ENCODE results near the gene ZMYND8.
"Not testable (repeated sequence)": the region's sequence is repeated elsewhere in the genome, so short reads cannot be mapped to it uniquely, and the experiment has no call there.

Gene ZMYND8

DNA sequence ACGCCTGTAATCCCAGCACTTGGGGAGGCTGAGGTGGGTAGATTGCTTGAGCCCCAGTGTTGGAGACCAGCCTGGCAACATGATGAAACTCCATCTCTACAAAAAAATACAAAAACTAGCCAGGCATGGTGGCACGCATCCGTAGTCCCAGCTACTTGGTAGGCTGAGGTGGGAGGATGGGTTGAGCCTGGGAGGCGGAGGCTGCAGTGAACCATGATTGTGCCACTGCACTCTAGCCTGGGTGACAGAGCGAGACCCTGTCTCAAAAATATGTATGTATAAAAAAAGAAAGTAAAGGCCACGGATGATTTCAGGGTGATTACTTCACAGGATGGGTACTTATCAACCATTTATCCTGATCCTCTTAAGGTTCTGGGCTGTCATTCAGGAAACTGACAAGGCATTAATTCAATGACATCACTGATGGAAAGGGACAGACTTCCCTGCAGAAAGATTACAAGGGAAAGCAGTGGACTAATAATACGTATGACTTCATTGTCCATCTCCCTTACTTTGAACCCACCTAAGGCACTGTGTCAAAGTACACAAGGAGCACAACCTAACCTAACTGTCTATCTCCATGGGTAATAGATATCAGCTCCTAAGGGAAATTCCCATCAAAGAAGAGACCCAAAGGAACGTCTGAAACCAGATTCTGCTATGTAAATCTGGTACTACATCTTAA is 61.2 kb downstream of the ZMYND8 start:
- no peak for TF ChIP-seq CTCF (IDR thresholded peaks at IDR 0.05; ENCODE audit: low read depth, low read length, missing control alignments)
- DNase-seq (ENCODE audit: low read depth): no peak
- H3K4me3 ChIP-seq (ENCODE audit: low read depth, low read length): no peak overlapping the region

- no peak for DNase-seq (ENCODE audit: low read depth)
- H3K4me3 ChIP-seq (ENCODE audit: low read depth, low read length): no peak overlapping the region
- no peak for TF ChIP-seq CTCF (IDR thresholded peaks at IDR 0.05; ENCODE audit: low read depth, low read length, missing control alignments)
These were observed 62.9 kb downstream of the ZMYND8 start for GRCh38 chr20:47293631-47294030.

DNA sequence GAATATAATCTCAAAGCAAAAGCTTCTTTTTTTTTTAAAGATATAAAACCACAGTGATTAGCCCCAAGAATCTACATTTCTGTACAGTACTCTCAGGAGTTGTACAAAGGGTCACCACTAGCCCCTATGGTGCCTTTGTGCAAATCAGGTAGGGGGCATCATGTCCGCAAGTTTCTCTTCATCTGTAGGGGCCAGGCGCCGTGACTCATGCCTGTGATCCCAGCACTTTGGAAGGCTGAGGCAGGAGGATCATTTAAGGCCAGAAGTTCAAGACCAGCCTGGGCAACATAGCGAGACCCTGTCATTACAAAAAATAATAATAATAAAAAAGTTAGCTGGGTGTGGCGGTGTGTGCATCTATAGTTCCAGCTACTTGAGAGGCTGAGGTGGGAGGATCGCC is 63.9 kb downstream of the ZMYND8 start:
- no peak for DNase-seq (ENCODE audit: low read depth)
- H3K4me3 ChIP-seq (ENCODE audit: low read depth, low read length): no peak overlapping the region
- TF ChIP-seq CTCF (IDR thresholded peaks at IDR 0.05; ENCODE audit: low read depth, low read length, missing control alignments): no peak

DNA sequence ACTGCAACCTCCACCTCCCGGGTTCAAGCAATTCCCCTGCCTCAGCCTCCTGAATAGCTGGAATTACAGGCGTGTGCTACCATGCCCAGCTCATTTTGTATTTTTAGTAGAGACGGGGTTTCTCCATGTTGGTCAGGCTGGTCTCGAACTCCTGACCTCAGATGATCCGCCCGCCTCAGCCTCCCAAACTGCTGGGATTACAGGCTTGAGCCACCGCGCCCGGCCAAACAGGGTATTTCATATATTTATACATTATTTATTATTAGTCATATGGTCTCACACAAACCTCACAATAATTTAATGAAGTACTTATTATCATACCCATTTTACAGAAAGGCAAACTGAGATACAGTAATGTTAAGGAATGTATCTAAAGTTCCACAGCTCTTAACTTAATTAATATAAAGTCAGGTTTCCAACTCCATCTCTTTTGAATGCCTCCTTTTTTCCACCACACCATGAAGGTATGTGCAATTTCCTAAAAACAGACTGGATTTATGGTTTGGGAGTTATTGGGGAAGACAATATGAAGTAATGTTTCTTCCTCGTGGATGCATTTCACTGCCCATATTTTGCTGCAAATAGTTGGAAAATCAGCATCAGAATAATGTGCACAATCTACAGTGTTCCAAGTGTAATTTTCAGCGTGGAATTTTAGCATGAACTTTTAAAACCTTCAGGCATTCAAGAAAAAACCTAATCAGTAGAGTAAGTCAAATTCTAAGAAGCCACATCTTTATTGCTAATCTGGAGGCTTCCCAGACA is 65.7 kb downstream of the ZMYND8 start:
- no peak for DNase-seq (ENCODE audit: low read depth)
- TF ChIP-seq CTCF (IDR thresholded peaks at IDR 0.05; ENCODE audit: low read depth, low read length, missing control alignments): no peak
- H3K4me3 ChIP-seq (ENCODE audit: low read depth, low read length): no peak overlapping the region

GRCh38 chr20:47290008-47290407 is 66.5 kb downstream of the ZMYND8 start:
- no peak overlapping the region for H3K4me3 ChIP-seq (ENCODE audit: low read depth, low read length)
- no peak for TF ChIP-seq CTCF (IDR thresholded peaks at IDR 0.05; ENCODE audit: low read depth, low read length, missing control alignments)
- DNase-seq (ENCODE audit: low read depth): no peak

- no peak for DNase-seq (ENCODE audit: low read depth)
- no peak for TF ChIP-seq CTCF (IDR thresholded peaks at IDR 0.05; ENCODE audit: low read depth, low read length, missing control alignments)
- H3K4me3 ChIP-seq (ENCODE audit: low read depth, low read length): no peak overlapping the region
These were observed 67.4 kb downstream of the ZMYND8 start for GRCh38 chr20:47289096-47289495.

- not testable (repeated sequence) for H3K4me3 ChIP-seq (ENCODE audit: low read depth, low read length); DNase-seq (ENCODE audit: low read depth)
These were observed 68.0 kb downstream of the ZMYND8 start for GRCh38 chr20:47288530-47288929.
